ENCODE results near the gene LDLRAP1. TPM values are rescaled to one million over a fixed set of nuclear protein-coding genes. Genes with fewer than 3 reads are reported as not detected.

LDLRAP1 gene
- total RNA-seq, 4 donors from 2014 or later = 1.2 to 26.6 (median 7.7) TPM

- Histone ChIP-seq H3K4me3 (no peak overlapping the region), H3K27ac (no peak overlapping the region), H3K4me1 (no peaks in the 10 kb centered on the region), H3K36me3 (no peaks in the 10 kb centered on the region), H3K9me3 (no peaks in the 10 kb centered on the region), H3K27me3 (no peaks in the 10 kb centered on the region)
- intact Hi-C loops (cut with DNase I; ENCODE audit: low total_unique reads) = no loop called here
- no peak for TF ChIP-seq CTCF (IDR thresholded peaks at IDR 0.05)
- no peak for TF ChIP-seq POLR2A (IDR thresholded peaks at IDR 0.05)
- DNase-seq = no peak
These were observed 7.3 kb upstream of the LDLRAP1 start for GRCh38 chr1:25536124-25536523.

GRCh38 chr1:25537153-25537831 is 6.1 kb upstream of the LDLRAP1 start:
- no peak overlapping the region for H3K27ac ChIP-seq
- H3K9me3 ChIP-seq = no peaks in the 10 kb centered on the region
- DNase-seq = no peak
- H3K36me3 ChIP-seq = no peaks in the 10 kb centered on the region
- H3K27me3 ChIP-seq = no peaks in the 10 kb centered on the region
- H3K4me1 ChIP-seq = no peaks in the 10 kb centered on the region
- H3K4me3 ChIP-seq = no peak overlapping the region
- intact Hi-C loops (cut with DNase I; ENCODE audit: low total_unique reads) = no loop called here
- no peak for TF ChIP-seq POLR2A (IDR thresholded peaks at IDR 0.05)
- no peak for TF ChIP-seq CTCF (IDR thresholded peaks at IDR 0.05)

GRCh38 chr1:25538191-25538767 is 5.1 kb upstream of the LDLRAP1 start:
- H3K4me3 ChIP-seq = no peak overlapping the region

GRCh38 chr1:25540750-25541342 is 2.6 kb upstream of the LDLRAP1 start:
- Histone ChIP-seq H3K36me3 (no peaks in the 10 kb centered on the region), H3K27me3 (no peaks in the 10 kb centered on the region), H3K27ac (no peak overlapping the region), H3K4me3 (no peak overlapping the region), H3K9me3 (no peaks in the 10 kb centered on the region), H3K4me1 (peaks cover 0 to 5% of the 10 kb centered on the region in 2 donors)
- DNase-seq = no peak
- intact Hi-C loops (cut with DNase I; ENCODE audit: low total_unique reads) = no loop called here
- no peak for TF ChIP-seq CTCF (IDR thresholded peaks at IDR 0.05)
- no peak for TF ChIP-seq POLR2A (IDR thresholded peaks at IDR 0.05)

More at GRCh38 chr1:25538191-25538767, 5.1 kb upstream of the LDLRAP1 start:
- Histone ChIP-seq H3K27ac (no peak overlapping the region), H3K9me3 (no peaks in the 10 kb centered on the region), H3K4me1 (no peaks in the 10 kb centered on the region), H3K27me3 (no peaks in the 10 kb centered on the region), H3K36me3 (no peaks in the 10 kb centered on the region)
- no peak for DNase-seq
- intact Hi-C loops (cut with DNase I; ENCODE audit: low total_unique reads) = no loop called here
- TF ChIP-seq POLR2A (IDR thresholded peaks at IDR 0.05) (no peak), CTCF (IDR thresholded peaks at IDR 0.05) (no peak)

GRCh38 chr1:25541425-25541824 is 2.0 kb upstream of the LDLRAP1 start:
- intact Hi-C loops (cut with DNase I; ENCODE audit: low total_unique reads) = no loop called here
- no peak overlapping the region for H3K4me3 ChIP-seq
- no peaks in the 10 kb centered on the region for H3K27me3 ChIP-seq
- no peaks in the 10 kb centered on the region for H3K9me3 ChIP-seq
- H3K27ac ChIP-seq = no peak overlapping the region
- no peaks in the 10 kb centered on the region for H3K36me3 ChIP-seq
- peaks cover 0 to 6% of the 10 kb centered on the region in 2 donors for H3K4me1 ChIP-seq
- TF ChIP-seq POLR2A (IDR thresholded peaks at IDR 0.05) (no peak), CTCF (IDR thresholded peaks at IDR 0.05) (no peak)
- no peak for DNase-seq
